AG10803 (cell line): ENCODE data around the gene IL1R2.

ENCODE experiments used
- DNase-seq: peaks from one replicate; pipeline ENCODE4 v3.0.0; 2010; ENCODE audit warnings: low read depth
- H3K4me3 ChIP-seq: 2 replicates; pipeline ENCODE4 v1.5.1; 2011; ENCODE audit warnings: mild to moderate bottlenecking, low read length, control low read depth
- TF ChIP-seq, protein P1 (sequence below): conservative IDR thresholded peaks from 2 replicates; pipeline ENCODE4 v1.5.1; 2011; ENCODE audit warnings: mild to moderate bottlenecking, low read length, control low read depth, inconsistent platforms

IL1R2 gene

DNA sequence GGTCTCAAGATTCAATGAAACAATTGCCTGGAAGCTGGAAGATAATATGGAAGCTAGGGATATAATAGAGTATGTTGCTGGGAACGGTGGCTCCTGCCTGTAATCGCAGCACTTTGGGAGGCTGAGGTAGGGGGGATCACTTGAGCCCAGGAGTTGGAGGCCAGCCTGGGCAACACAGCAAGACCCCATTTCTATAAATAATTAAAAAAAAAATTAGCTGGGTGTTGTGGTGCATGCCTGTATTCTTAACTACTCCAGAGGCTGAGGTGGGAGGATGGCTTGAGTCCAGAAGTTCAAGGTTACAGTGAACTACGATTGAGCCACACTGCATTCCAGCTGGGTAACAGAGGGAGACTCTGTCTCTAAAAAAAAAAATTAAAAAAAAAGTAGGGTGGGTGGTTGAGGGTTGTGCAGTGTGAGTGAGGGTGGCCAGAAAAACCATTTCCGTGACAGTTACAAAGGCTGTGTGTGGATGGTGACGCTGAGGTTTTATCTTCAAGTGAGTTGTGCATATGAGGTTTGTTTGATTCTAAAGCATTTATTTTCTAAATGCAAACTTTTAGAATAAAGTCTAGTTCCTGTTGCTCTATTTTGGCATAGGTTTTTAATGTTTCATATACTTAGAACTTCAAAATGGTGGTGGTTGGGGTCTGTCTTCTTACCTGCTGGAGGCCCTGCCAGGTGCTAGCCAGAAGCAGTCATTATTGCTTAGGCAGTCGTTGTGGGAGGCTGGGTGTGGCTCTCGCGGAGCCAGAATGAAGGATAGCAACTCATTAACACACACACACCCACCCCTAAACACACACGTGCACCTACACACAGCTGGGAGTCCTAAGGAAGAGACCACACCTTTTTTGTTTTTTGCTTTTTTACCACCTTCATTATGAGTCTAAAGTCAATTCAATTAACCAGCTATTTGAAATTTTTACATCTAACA lies 4.7 kb upstream of the IL1R2 start:
- DNase-seq, result no peak
- TF ChIP-seq, protein P1, sequence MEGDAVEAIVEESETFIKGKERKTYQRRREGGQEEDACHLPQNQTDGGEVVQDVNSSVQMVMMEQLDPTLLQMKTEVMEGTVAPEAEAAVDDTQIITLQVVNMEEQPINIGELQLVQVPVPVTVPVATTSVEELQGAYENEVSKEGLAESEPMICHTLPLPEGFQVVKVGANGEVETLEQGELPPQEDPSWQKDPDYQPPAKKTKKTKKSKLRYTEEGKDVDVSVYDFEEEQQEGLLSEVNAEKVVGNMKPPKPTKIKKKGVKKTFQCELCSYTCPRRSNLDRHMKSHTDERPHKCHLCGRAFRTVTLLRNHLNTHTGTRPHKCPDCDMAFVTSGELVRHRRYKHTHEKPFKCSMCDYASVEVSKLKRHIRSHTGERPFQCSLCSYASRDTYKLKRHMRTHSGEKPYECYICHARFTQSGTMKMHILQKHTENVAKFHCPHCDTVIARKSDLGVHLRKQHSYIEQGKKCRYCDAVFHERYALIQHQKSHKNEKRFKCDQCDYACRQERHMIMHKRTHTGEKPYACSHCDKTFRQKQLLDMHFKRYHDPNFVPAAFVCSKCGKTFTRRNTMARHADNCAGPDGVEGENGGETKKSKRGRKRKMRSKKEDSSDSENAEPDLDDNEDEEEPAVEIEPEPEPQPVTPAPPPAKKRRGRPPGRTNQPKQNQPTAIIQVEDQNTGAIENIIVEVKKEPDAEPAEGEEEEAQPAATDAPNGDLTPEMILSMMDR, result no peak
- H3K4me3 ChIP-seq, result no peak overlapping the region

DNA sequence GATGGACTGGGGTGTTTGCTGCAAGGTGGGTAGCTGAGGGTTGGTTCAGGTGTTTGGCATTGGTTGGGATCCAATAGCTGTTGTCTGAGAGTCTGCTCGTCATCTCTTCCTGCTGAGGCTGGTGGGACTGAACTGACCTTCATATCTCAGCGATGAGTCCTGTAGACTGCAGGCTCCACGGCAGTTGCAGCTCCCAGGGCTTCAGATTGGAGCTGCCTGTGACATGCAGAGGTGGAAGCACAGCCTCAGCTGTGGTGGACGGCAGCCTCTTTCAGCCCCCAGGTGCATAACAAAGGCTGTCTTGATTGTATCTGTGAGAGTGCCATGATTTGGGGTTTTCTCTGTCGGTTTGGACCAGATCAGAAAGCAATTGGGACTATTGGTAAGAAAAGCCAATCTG lies 3.9 kb upstream of the IL1R2 start:
- H3K4me3 ChIP-seq, result no peak overlapping the region
- no peak for DNase-seq
- TF ChIP-seq, protein P1, result no peak

DNA sequence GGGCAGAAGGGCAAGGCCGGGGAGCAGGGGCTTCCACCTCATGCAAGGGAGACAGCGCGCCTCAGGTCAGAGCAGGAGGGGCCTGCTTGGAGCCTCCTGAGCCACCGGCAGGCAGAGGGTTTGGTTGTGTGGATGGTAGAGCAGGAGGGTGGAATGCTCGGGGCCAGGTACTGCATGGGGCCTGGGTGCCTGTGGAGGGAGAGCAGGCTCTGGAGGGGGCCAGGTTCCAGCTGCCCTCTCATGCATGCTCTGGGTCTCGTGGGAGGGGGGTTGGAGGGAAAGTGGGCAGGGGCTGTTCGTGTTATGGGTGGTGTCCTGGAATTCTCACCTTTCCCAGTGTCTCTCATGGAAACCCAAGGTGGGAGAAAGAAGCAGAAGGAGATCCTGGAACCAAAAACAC lies 3.2 kb upstream of the IL1R2 start:
- no peak for DNase-seq
- TF ChIP-seq, protein P1, result no peak
- H3K4me3 ChIP-seq, result no peak overlapping the region

DNA sequence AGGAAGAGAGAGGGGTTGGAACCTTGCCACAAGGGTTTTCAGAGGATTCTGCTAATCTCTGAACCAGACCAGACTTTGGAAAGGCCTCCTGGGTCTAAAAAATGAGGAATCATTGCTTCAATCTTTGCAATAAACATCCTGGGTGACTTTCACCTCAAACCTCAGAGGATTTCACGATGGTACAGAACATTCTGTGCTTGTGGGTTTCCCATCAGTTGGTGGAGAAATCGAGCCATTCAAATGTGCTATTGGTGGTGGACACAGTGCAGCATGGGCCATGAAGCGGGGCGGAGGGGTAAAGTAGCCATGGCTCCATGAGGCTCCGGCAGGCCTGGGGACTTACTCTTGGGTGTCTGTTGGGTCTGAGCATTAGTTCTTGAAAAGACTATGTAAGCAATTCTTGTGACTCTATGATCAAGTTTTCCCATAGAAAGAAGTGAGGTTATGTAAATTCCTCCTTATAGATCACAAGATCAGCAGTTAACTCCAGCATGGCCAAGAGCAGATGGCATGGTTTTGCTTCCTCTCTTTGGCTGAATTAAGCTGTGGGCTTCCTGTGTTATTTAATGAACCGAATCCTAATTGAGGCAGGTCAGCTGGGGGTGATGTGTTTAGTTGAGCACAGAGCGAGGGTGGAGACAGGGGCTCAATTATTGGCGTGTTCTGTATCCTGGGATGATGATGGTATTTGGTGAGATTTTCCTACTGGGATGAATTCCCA lies 1.9 kb upstream of the IL1R2 start:
- DNase-seq, result no peak
- TF ChIP-seq, protein P1, result no peak
- no peak overlapping the region for H3K4me3 ChIP-seq

DNA sequence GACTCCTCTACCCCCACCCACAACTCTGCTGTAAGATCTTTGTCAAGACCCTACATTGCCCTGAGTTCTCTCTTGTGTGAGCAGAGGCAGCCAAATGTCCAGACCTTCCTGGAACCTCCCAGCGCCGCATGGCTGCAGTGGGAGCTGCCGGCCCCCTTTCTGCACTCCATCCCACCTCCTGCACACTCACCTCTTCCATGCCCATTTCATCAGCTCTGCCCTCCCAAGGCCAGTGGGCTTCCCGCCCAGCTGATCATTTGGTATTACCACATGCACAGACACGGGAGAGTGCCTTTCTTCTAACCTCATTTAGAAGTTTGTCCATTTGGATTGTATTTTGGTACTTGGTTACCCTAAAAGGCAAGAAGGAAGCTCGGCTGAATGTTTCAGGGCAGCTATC lies 2.0 kb downstream of the IL1R2 start:
- TF ChIP-seq, protein P1, result no peak
- H3K4me3 ChIP-seq, result no peak overlapping the region

DNA sequence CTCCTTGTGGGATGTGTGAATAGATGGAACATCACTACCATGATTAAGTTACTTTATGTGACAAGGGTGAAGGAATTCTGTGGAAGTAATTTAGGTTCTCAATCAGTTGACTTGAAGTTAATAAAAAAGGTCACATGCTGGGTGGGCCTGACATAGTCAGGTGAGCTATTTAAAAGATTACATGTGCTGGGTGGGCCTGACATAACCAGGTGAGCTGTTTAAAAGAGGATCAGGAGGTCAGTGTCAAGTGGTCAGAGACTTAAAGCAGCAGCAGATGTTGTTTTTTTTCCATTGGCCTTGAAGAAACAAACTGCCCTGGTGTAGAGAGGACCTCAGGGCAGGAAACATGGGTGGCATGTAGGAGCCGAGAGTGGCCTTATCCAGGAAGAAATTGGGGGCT lies 3.3 kb downstream of the IL1R2 start:
- TF ChIP-seq, protein P1, result no peak

More for the DNA sequence above, 2.0 kb downstream of the IL1R2 start:
- no peak for DNase-seq

More for the DNA sequence above, 3.3 kb downstream of the IL1R2 start:
- H3K4me3 ChIP-seq, result no peak overlapping the region
- DNase-seq, result no peak
